ENCODE results near the gene CARMIL1.
A peak's percentile ranks its signal among the peaks of the same experiment; 100 is the strongest.

CARMIL1 gene

GRCh38 chr6:25484900-25485299 lies 205.7 kb downstream of the CARMIL1 start:
- no peak for DNase-seq

GRCh38 chr6:25485821-25486534 lies 206.8 kb downstream of the CARMIL1 start:
- DNase-seq, result no peak

GRCh38 chr6:25486550-25486949 lies 207.4 kb downstream of the CARMIL1 start:
- no peak for DNase-seq

GRCh38 chr6:25487012-25487411 lies 207.8 kb downstream of the CARMIL1 start:
- no peak for DNase-seq

- no peak for DNase-seq
Measured at GRCh38 chr6:25488156-25488555, 209.0 kb downstream of the CARMIL1 start.

- no peak for DNase-seq
Measured at GRCh38 chr6:25489399-25489798, 210.2 kb downstream of the CARMIL1 start.

GRCh38 chr6:25490018-25490801 lies 211.0 kb downstream of the CARMIL1 start:
- DNase-seq, result peak; percentile 51 to 60

- no peak for DNase-seq
Measured at GRCh38 chr6:25492951-25493350, 213.8 kb downstream of the CARMIL1 start.

GRCh38 chr6:25494469-25494868 lies 215.3 kb downstream of the CARMIL1 start:
- DNase-seq, result no peak

GRCh38 chr6:25497383-25498040 lies 218.3 kb downstream of the CARMIL1 start:
- DNase-seq, result no peak

- DNase-seq, result no peak
Measured at GRCh38 chr6:25498505-25498904, 219.3 kb downstream of the CARMIL1 start.

- no peak for DNase-seq
Measured at GRCh38 chr6:25499615-25500235, 220.6 kb downstream of the CARMIL1 start.

GRCh38 chr6:25503686-25504085 lies 224.5 kb downstream of the CARMIL1 start:
- no peak for DNase-seq

GRCh38 chr6:25504661-25505060 lies 225.5 kb downstream of the CARMIL1 start:
- DNase-seq, result no peak

- no peak for DNase-seq
Measured at GRCh38 chr6:25506020-25506419, 226.8 kb downstream of the CARMIL1 start.

- DNase-seq, result no peak
Measured at GRCh38 chr6:25508051-25508450, 228.9 kb downstream of the CARMIL1 start.

- no peak for DNase-seq
Measured at GRCh38 chr6:25511376-25511775, 232.2 kb downstream of the CARMIL1 start.

GRCh38 chr6:25512560-25512959 lies 233.4 kb downstream of the CARMIL1 start:
- DNase-seq, result no peak

- DNase-seq, result no peak
Measured at GRCh38 chr6:25519856-25520255, 240.7 kb downstream of the CARMIL1 start.

GRCh38 chr6:25524542-25524941 lies 245.4 kb downstream of the CARMIL1 start:
- DNase-seq, result no peak

GRCh38 chr6:25525078-25525477 lies 245.9 kb downstream of the CARMIL1 start:
- no peak for DNase-seq

GRCh38 chr6:25534942-25535631 lies 255.9 kb downstream of the CARMIL1 start:
- no peak for DNase-seq
